ENCODE data around the gene ITCH. TPM values are rescaled to one million over a fixed set of nuclear protein-coding genes. Genes with fewer than 3 reads are reported as not detected.
"Not testable (repeated sequence)": the region's sequence is repeated elsewhere in the genome, so short reads cannot be mapped to it uniquely, and the experiment has no call there.

Gene ITCH
- total RNA-seq, 5 donors from 2014 or later (not counting 1 experiment from before 2014, with no cell fraction given), result 50.5 to 63.6 (median 53.3) TPM

DNA sequence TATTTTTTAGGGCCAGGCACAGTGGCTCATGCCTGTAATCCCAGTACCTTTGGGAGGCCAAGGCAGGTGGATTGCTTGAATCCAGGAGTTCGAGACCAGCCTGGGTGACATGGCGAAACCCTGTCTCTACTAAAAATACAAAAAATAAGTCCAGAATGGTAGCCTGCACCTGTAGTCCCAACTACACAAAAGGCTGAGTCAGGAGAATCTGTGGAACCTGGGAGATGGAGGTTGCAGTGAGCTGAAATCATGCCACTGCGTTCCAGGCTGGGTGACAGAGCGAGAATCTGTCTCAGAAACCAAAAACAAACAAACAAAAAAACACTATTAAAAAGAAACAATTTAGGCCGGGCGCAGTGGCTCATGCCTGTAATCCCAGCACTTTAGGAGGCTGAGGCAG is 69.6 kb downstream of the ITCH start:
- H3K36me3 ChIP-seq (ENCODE audit: control insufficient read depth in 2 of 2, extremely low read depth in 1 of 2, insufficient read depth in 1 of 2, low read length in 1 of 2), result peaks cover 0 to 28% of the 10 kb centered on the region in 2 donors
- Mint-ChIP-seq H3K4me1 (peaks cover 3 to 26% (median 22%) of the 10 kb centered on the region in 3 donors), H3K36me3 (peaks cover 22% of the 10 kb centered on the region)
- ATAC-seq (replicated peaks in 1 of 4); H3K4me3 ChIP-seq (ENCODE audit: control insufficient read depth in 1 of 2, extremely low read depth in 1 of 2, low read length in 1 of 2); POLR2A ChIA-PET; H3K9me3 Mint-ChIP-seq; H3K4me1 ChIP-seq (ENCODE audit: control insufficient read depth in 1 of 2, extremely low read depth in 1 of 2, insufficient read depth in 2 of 2, low read length in 2 of 2); H3K27ac ChIP-seq (ENCODE audit: low read length); H3K9me3 ChIP-seq; H3K27ac Mint-ChIP-seq; CTCF ChIA-PET; H3K27me3 ChIP-seq (replicated peaks in 1 of 2; ENCODE audit: control insufficient read depth in 2 of 2, extremely low read depth in 1 of 2, insufficient read depth in 2 of 2, low read length in 1 of 2); H3K27me3 Mint-ChIP-seq; H3K4me3 Mint-ChIP-seq; DNase-seq: not testable (repeated sequence)
- 100% methylated on average over 2 of the region's 6 CpGs for WGBS (ENCODE audit: insufficient coverage)

GRCh38 chr20:34433391-34433790 is 70.3 kb downstream of the ITCH start:
- Mint-ChIP-seq H3K4me3 (no peak overlapping the region), H3K36me3 (peaks cover 26% of the 10 kb centered on the region), H3K4me1 (peaks cover 3 to 26% (median 22%) of the 10 kb centered on the region in 3 donors), H3K27ac (no peak overlapping the region), H3K9me3 (no peaks in the 10 kb centered on the region), H3K27me3 (no peaks in the 10 kb centered on the region)
- H3K36me3 ChIP-seq (ENCODE audit: control insufficient read depth in 2 of 2, extremely low read depth in 1 of 2, insufficient read depth in 1 of 2, low read length in 1 of 2), result peaks cover 0 to 35% of the 10 kb centered on the region in 2 donors
- H3K27me3 ChIP-seq (replicated peaks in 1 of 2; ENCODE audit: control insufficient read depth in 2 of 2, extremely low read depth in 1 of 2, insufficient read depth in 2 of 2, low read length in 1 of 2), result no peaks in the 10 kb centered on the region
- 100% methylated on average over 1 of the region's 5 CpGs for WGBS (ENCODE audit: insufficient coverage)
- ATAC-seq (replicated peaks in 1 of 4) (no peak), DNase-seq (no peak)
- no peaks in the 10 kb centered on the region for H3K9me3 ChIP-seq
- CTCF ChIA-PET, result no interaction called here
- H3K27ac ChIP-seq (ENCODE audit: low read length), result no peak overlapping the region
- peaks cover 0 to 4% of the 10 kb centered on the region in 2 experiments for H3K4me1 ChIP-seq (ENCODE audit: control insufficient read depth in 1 of 2, extremely low read depth in 1 of 2, insufficient read depth in 2 of 2, low read length in 2 of 2)
- POLR2A ChIA-PET, result no interaction called here
- H3K4me3 ChIP-seq (ENCODE audit: control insufficient read depth in 1 of 2, extremely low read depth in 1 of 2, low read length in 1 of 2), result no peak overlapping the region

DNA sequence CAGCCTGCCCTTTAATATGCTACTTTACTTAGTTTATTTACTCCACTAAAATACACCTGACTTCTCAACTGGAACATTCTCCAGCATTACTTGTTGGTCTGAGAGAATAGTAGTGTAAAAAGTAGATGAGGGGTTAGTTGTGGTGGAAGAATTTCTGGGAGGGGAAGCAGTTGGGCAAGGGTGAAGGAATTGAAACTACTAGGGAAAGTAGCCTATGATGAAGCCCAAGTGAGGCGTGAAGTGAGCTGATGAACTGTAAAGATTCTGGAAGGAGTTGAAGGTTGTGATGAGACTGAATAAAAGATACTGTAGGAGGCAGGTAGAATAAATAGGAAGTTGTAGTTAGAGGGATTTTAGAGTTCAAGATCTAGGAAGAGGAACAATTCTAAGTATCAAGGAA is 72.5 kb downstream of the ITCH start:
- H3K27ac Mint-ChIP-seq, result peak overlapping the region in 1 of 2 donors; percentile 34
- no peak overlapping the region for H3K4me3 Mint-ChIP-seq
- Histone ChIP-seq H3K27me3 (replicated peaks in 1 of 2; ENCODE audit: control insufficient read depth in 2 of 2, extremely low read depth in 1 of 2, insufficient read depth in 2 of 2, low read length in 1 of 2) (no peaks in the 10 kb centered on the region), H3K4me3 (ENCODE audit: control insufficient read depth in 1 of 2, extremely low read depth in 1 of 2, low read length in 1 of 2) (no peak overlapping the region), H3K36me3 (ENCODE audit: control insufficient read depth in 2 of 2, extremely low read depth in 1 of 2, insufficient read depth in 1 of 2, low read length in 1 of 2) (peaks cover 0 to 46% of the 10 kb centered on the region in 2 donors), H3K4me1 (ENCODE audit: control insufficient read depth in 1 of 2, extremely low read depth in 1 of 2, insufficient read depth in 2 of 2, low read length in 2 of 2) (peaks cover 0 to 4% of the 10 kb centered on the region in 2 experiments), H3K9me3 (no peaks in the 10 kb centered on the region), H3K27ac (ENCODE audit: low read length) (no peak overlapping the region)
- POLR2A ChIA-PET, result interaction anchor here in 1 of 2 donors (0.7 kb wide), 1 partner anchor 73 kb away, joined by 4 read pairs; no protein-coding TSS in a partner anchor
- CTCF ChIA-PET, result interaction anchor here in 1 of 2 donors (0.6 kb wide), 1 partner anchor 69 kb away, joined by 3 read pairs; no protein-coding TSS in a partner anchor
- H3K36me3 Mint-ChIP-seq, result peaks cover 33% of the 10 kb centered on the region
- H3K27me3 Mint-ChIP-seq, result no peaks in the 10 kb centered on the region
- ATAC-seq (replicated peaks in 1 of 4) (no peak), DNase-seq (no peak)
- H3K9me3 Mint-ChIP-seq, result no peaks in the 10 kb centered on the region
- peaks cover 3 to 26% (median 20%) of the 10 kb centered on the region in 3 donors for H3K4me1 Mint-ChIP-seq
- WGBS (ENCODE audit: insufficient coverage), result 92% methylated on average over 1 of the region's 1 CpG

- Mint-ChIP-seq H3K9me3 (no peaks in the 10 kb centered on the region), H3K27ac (peak overlapping the region in 1 of 2 donors; percentile 64), H3K4me3 (no peak overlapping the region), H3K27me3 (no peaks in the 10 kb centered on the region), H3K4me1 (peaks cover 3 to 26% (median 18%) of the 10 kb centered on the region in 3 donors), H3K36me3 (peaks cover 33% of the 10 kb centered on the region)
- no peaks in the 10 kb centered on the region for H3K9me3 ChIP-seq
- no peak overlapping the region for H3K4me3 ChIP-seq (ENCODE audit: control insufficient read depth in 1 of 2, extremely low read depth in 1 of 2, low read length in 1 of 2)
- DNase-seq, result no peak
- H3K36me3 ChIP-seq (ENCODE audit: control insufficient read depth in 2 of 2, extremely low read depth in 1 of 2, insufficient read depth in 1 of 2, low read length in 1 of 2), result peaks cover 0 to 56% of the 10 kb centered on the region in 2 donors
- CTCF ChIA-PET, result interaction anchor here (1.2 to 1.5 kb wide), 2 partner anchors 125 kb away, joined by 3 to 5 read pairs; no protein-coding TSS in a partner anchor
- POLR2A ChIA-PET, result interaction anchor here in 1 of 2 donors (0.5 to 0.6 kb wide), 2 partner anchors 607 to 1231 kb away, joined by 3 to 5 read pairs; no protein-coding TSS in a partner anchor
- H3K27ac ChIP-seq (ENCODE audit: low read length), result no peak overlapping the region
- ATAC-seq (replicated peaks in 1 of 4), result no peak
- H3K27me3 ChIP-seq (replicated peaks in 1 of 2; ENCODE audit: control insufficient read depth in 2 of 2, extremely low read depth in 1 of 2, insufficient read depth in 2 of 2, low read length in 1 of 2), result no peaks in the 10 kb centered on the region
- H3K4me1 ChIP-seq (ENCODE audit: control insufficient read depth in 1 of 2, extremely low read depth in 1 of 2, insufficient read depth in 2 of 2, low read length in 2 of 2), result peaks cover 0 to 4% of the 10 kb centered on the region in 2 experiments
- WGBS (ENCODE audit: insufficient coverage), result 86% methylated on average over 1 of the region's 6 CpGs
Measured at GRCh38 chr20:34437330-34437986, 74.4 kb downstream of the ITCH start.

- Mint-ChIP-seq H3K4me3 (no peak overlapping the region), H3K36me3 (peaks cover 33% of the 10 kb centered on the region), H3K9me3 (no peaks in the 10 kb centered on the region), H3K4me1 (peaks cover 3 to 25% (median 16%) of the 10 kb centered on the region in 3 donors), H3K27me3 (no peaks in the 10 kb centered on the region), H3K27ac (no peak overlapping the region)
- peaks cover 0 to 61% of the 10 kb centered on the region in 2 donors for H3K36me3 ChIP-seq (ENCODE audit: control insufficient read depth in 2 of 2, extremely low read depth in 1 of 2, insufficient read depth in 1 of 2, low read length in 1 of 2)
- CTCF ChIA-PET, result no interaction called here
- DNase-seq, result no peak
- no peak for ATAC-seq (replicated peaks in 1 of 4)
- H3K9me3 ChIP-seq, result no peaks in the 10 kb centered on the region
- no peak overlapping the region for H3K27ac ChIP-seq (ENCODE audit: low read length)
- H3K4me1 ChIP-seq (ENCODE audit: control insufficient read depth in 1 of 2, extremely low read depth in 1 of 2, insufficient read depth in 2 of 2, low read length in 2 of 2), result peaks cover 0 to 4% of the 10 kb centered on the region in 2 experiments
- H3K4me3 ChIP-seq (ENCODE audit: control insufficient read depth in 1 of 2, extremely low read depth in 1 of 2, low read length in 1 of 2), result no peak overlapping the region
- no CpG with 5 or more reads among the region's 5 CpGs for WGBS (ENCODE audit: insufficient coverage)
- H3K27me3 ChIP-seq (replicated peaks in 1 of 2; ENCODE audit: control insufficient read depth in 2 of 2, extremely low read depth in 1 of 2, insufficient read depth in 2 of 2, low read length in 1 of 2), result no peaks in the 10 kb centered on the region
- POLR2A ChIA-PET, result no interaction called here
Measured at GRCh38 chr20:34439168-34439567, 76.1 kb downstream of the ITCH start.

- H3K9me3 ChIP-seq; H3K9me3 Mint-ChIP-seq; H3K4me3 ChIP-seq (ENCODE audit: control insufficient read depth in 1 of 2, extremely low read depth in 1 of 2, low read length in 1 of 2); POLR2A ChIA-PET; H3K4me1 ChIP-seq (ENCODE audit: control insufficient read depth in 1 of 2, extremely low read depth in 1 of 2, insufficient read depth in 2 of 2, low read length in 2 of 2); H3K4me3 Mint-ChIP-seq; H3K27ac Mint-ChIP-seq; ATAC-seq (replicated peaks in 1 of 4); H3K27me3 Mint-ChIP-seq; DNase-seq; H3K4me1 Mint-ChIP-seq; H3K27me3 ChIP-seq (replicated peaks in 1 of 2; ENCODE audit: control insufficient read depth in 2 of 2, extremely low read depth in 1 of 2, insufficient read depth in 2 of 2, low read length in 1 of 2); H3K27ac ChIP-seq (ENCODE audit: low read length): not testable (repeated sequence)
- H3K36me3 ChIP-seq (ENCODE audit: control insufficient read depth in 2 of 2, extremely low read depth in 1 of 2, insufficient read depth in 1 of 2, low read length in 1 of 2), result peaks cover 2 to 75% of the 10 kb centered on the region in 2 donors
- CTCF ChIA-PET, result interaction anchor here in 1 of 2 donors (0.7 kb wide), 1 partner anchor 1008 kb away, joined by 3 read pairs; no protein-coding TSS in a partner anchor
- WGBS (ENCODE audit: insufficient coverage), result 100% methylated on average over 3 of the region's 3 CpGs
- peaks cover 42% of the 10 kb centered on the region for H3K36me3 Mint-ChIP-seq
Measured at GRCh38 chr20:34441423-34441822, 78.3 kb downstream of the ITCH start.
